CD4-positive, alpha-beta memory T cell (primary cell): ENCODE measurements around the gene TTC6. TPM values are rescaled to one million over a fixed set of nuclear protein-coding genes. Genes with fewer than 3 reads are reported as not detected.
A peak's percentile ranks its signal among the peaks of the same experiment; 100 is the strongest.

Experiments
- CTCF ChIA-PET: fragments of 350-600 bp; sonication (Branson Sonifier 250); formaldehyde crosslinking; loops from one replicate; lab custom pipeline; 2021; ENCODE audit warnings: inconsistent platforms; ENCODE audit not compliant: partially characterized antibody; lab: Charles Lee
- POLR2A ChIA-PET: fragments of 350-600 bp; sonication (Branson Sonifier 250); formaldehyde crosslinking; loops from one replicate; lab custom pipeline; 2021; ENCODE audit not compliant: partially characterized antibody; lab: Charles Lee
- DNase-seq, 5 donors: peaks; one replicate each; pipeline versions ENCODE4 v3.0.0 to v3.0.0-alpha.2; 2020 to 2022; ENCODE audit warnings: mixed read lengths in 1 of 5
- H3K27ac ChIP-seq: one replicate; pipeline ENCODE4 v1.7.0; 2013; ENCODE audit warnings: low read depth, low read length
- H3K27me3 ChIP-seq: 2 replicates; pipeline ENCODE4 v1.7.0; 2013; ENCODE audit warnings: mild to moderate bottlenecking, low read length, moderate library complexity; ENCODE audit not compliant: insufficient read depth
- H3K36me3 ChIP-seq: 2 replicates; pipeline ENCODE4 v1.7.0; 2013; ENCODE audit warnings: mild to moderate bottlenecking, low read length, moderate library complexity; ENCODE audit not compliant: insufficient read depth
- H3K4me1 ChIP-seq: 2 replicates; pipeline ENCODE4 v1.7.0; 2013; ENCODE audit warnings: mild to moderate bottlenecking, low read length, moderate library complexity; ENCODE audit not compliant: insufficient read depth
- H3K4me3 ChIP-seq, 2 donors: one replicate each; pipeline ENCODE4 v1.7.0; 2013; ENCODE audit warnings: low read length in 2 of 2, mild to moderate bottlenecking in 1 of 2
- H3K9me3 ChIP-seq, 2 donors: one replicate each; pipeline ENCODE4 v1.7.0; 2013; ENCODE audit warnings: low read length in 2 of 2, control low read depth in 1 of 2; ENCODE audit not compliant: control insufficient read depth in 1 of 2
- H3K27ac Mint-ChIP-seq, 7 donors: one replicate each; pipeline ENCODE4 v1.8.0; 2020 to 2021; ENCODE audit warnings: mixed read lengths in 7 of 7, mild to moderate bottlenecking in 6 of 7, inconsistent platforms in 3 of 7, moderate library complexity in 3 of 7
- H3K27me3 Mint-ChIP-seq, 2 donors: one replicate each; pipeline ENCODE4 v1.8.0; 2020 to 2021; ENCODE audit warnings: mixed read lengths in 2 of 2
- H3K36me3 Mint-ChIP-seq, 2 donors: one replicate each; pipeline ENCODE4 v1.8.0; 2020 to 2021; ENCODE audit warnings: mixed read lengths in 2 of 2, inconsistent platforms in 1 of 2, mild to moderate bottlenecking in 1 of 2
- H3K4me1 Mint-ChIP-seq, 4 donors: one replicate each; pipeline ENCODE4 v1.8.0; 2020 to 2021; ENCODE audit warnings: mixed read lengths in 4 of 4, mild to moderate bottlenecking in 1 of 4
- H3K4me3 Mint-ChIP-seq, 8 donors: one replicate each; pipeline ENCODE4 v1.8.0; 2020 to 2021; ENCODE audit warnings: mixed read lengths in 8 of 8, mild to moderate bottlenecking in 7 of 8, moderate library complexity in 6 of 8, inconsistent platforms in 3 of 8
- H3K9me3 Mint-ChIP-seq, 8 donors: one replicate each; pipeline ENCODE4 v1.8.0; 2020 to 2021; ENCODE audit warnings: mixed read lengths in 8 of 8, mild to moderate bottlenecking in 5 of 8, inconsistent platforms in 3 of 8, moderate library complexity in 1 of 8
- intact Hi-C: fragments of 100-400 bp; cut with micrococcal nuclease; formaldehyde crosslinking; loops from one replicate; pipeline ENCODE4 v1.15.1; 2023
- polyA plus RNA-seq, 2 donors: library from polyadenylated mRNA; unstranded; fragments of 300-500 nt; fragmentation: Illumina TruSeq; gene quantifications; one replicate each; pipeline ENCODE4 v1.2.3, GENCODE V29; 2021
- total RNA-seq, 2 experiments: library from RNA; stranded (reverse); gene quantifications; one replicate each; pipeline ENCODE4 v1.2.3, GENCODE V29; 2021

Gene TTC6
- total and polyA plus RNA-seq, 4 experiments from 2014 or later, result not detected

DNA sequence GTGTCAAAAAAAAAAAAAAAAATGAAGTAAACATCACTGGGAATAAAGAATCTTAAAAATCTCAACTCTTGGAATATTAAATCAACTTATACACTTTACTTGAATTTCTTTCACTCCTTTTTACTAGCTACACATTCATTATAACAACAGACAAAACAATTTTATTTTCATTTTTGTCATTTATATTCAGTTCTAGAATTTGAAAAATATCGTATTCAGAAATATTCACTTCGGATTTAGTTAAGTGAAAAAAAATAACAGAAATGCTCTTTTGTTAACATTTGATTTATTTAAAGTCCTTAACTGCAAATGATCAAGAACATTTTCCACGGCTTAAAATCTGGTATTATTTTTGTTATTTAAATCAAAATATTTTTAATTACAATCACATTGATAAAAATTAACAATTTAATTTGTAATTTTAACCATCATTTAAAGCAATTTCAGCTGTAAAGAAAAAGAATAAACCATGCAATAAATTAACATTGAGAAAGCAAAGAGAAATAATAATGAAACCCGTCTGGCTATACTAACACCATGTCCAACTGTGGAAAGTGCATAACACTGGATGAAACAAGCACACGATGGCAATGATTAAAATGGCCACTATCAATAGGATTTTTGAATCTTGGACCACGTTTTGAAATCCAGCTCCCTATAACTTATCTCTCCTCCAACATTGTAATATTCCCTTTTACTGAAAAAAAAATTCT, 5.6 kb upstream of the TTC6 start:
- H3K27ac Mint-ChIP-seq, result peak overlapping the region in 1 of 7 donors; percentile 22
- H3K27me3 ChIP-seq, result peaks cover 18% of the 10 kb centered on the region

DNA sequence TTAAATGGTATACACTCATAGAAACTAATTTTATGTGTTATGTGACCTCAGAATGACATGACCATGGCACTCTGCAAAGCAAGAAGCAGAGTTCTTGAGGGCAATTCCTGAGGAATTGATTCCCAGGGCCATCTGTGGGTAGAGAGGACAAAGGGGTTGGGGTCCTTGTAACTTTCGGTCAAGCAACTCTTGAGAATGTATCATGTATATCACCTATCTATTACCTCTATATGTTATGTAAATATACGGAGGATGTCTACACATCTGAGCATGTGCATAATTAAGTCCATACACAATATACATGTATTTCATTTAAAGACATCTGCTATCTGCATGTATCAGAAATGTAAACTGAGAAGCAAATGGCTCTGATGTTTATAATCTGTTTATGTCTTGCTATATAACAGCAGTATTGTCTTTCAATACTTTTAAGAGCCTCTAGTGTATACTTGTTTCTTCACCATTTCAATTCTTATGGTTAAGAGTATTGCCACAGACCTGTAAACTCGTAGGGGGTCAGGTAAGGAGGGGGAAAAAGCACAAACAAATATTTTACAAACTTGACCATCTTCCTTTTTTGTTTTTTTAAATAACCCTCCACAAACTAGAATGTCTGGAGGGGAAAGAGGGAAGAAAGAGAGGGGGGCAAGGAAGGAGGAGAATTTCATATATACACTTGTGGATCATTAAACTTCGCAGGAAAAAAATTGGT, 4.8 kb upstream of the TTC6 start:
- intact Hi-C loops, result no loop called here
- Histone ChIP-seq H3K27ac (no peak overlapping the region), H3K36me3 (no peaks in the 10 kb centered on the region), H3K27me3 (peaks cover 18% of the 10 kb centered on the region), H3K4me3 (no peak overlapping the region), H3K9me3 (no peaks in the 10 kb centered on the region), H3K4me1 (peaks cover 7% of the 10 kb centered on the region)
- peaks cover 57 to 60% of the 10 kb centered on the region in 2 donors for H3K27me3 Mint-ChIP-seq
- H3K9me3 Mint-ChIP-seq, result peaks cover 0 to 60% (median 33%) of the 10 kb centered on the region in 8 donors
- ChIA-PET CTCF (no interaction called here), POLR2A (no interaction called here)
- H3K4me1 Mint-ChIP-seq, result peaks cover 4 to 10% (median 6%) of the 10 kb centered on the region in 4 donors
- H3K4me3 Mint-ChIP-seq, result no peak overlapping the region
- no peak for DNase-seq
- peaks cover 4% of the 10 kb centered on the region in 2 donors for H3K36me3 Mint-ChIP-seq
- H3K27ac Mint-ChIP-seq, result peak overlapping the region in 1 of 7 donors; percentile 66

More for the DNA sequence above, 5.6 kb upstream of the TTC6 start:
- Histone ChIP-seq H3K4me1 (peaks cover 7% of the 10 kb centered on the region), H3K27ac (no peak overlapping the region), H3K9me3 (no peaks in the 10 kb centered on the region), H3K36me3 (no peaks in the 10 kb centered on the region), H3K4me3 (no peak overlapping the region)
- ChIA-PET POLR2A (no interaction called here), CTCF (no interaction called here)
- peaks cover 0 to 60% (median 36%) of the 10 kb centered on the region in 8 donors for H3K9me3 Mint-ChIP-seq
- peaks cover 58 to 64% of the 10 kb centered on the region in 2 donors for H3K27me3 Mint-ChIP-seq
- H3K4me3 Mint-ChIP-seq, result no peak overlapping the region
- H3K4me1 Mint-ChIP-seq, result peaks cover 3 to 8% (median 5%) of the 10 kb centered on the region in 4 donors
- intact Hi-C loops, result no loop called here
- DNase-seq, result no peak
- H3K36me3 Mint-ChIP-seq, result peaks cover 4% of the 10 kb centered on the region in 2 donors

DNA sequence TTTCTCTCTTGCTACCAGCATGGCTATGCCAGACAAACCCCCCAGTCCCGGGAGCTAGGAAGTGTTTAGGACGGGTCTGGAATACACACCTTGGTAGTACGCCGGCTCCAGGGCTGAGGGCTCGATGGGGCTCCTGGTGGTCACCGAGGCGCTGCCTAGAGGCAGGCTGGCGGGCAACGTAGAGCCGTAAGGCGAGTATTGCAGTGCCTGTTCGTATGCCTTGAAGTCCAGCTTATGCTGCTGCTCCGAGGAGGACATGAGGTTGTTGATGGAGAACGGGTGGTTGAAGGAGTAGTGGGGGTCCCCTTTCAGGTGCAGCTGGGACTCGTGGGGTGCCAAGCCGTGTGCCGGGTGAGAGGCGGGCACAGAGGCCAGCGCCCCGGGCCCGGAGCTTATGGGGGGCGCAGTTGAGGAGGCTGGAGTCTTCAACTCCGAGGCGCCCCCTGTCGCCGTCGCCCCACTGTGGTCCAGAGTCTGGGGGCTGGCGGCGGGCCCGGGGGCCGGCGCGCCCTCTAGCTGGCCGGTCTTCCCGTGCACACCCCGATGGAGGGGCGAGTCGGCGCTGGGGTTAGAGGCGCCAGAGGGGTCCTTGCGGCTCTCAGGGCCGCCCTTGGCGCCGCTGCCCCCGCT, 4.0 kb upstream of the TTC6 start:
- Mint-ChIP-seq H3K4me1 (peaks cover 7 to 18% (median 12%) of the 10 kb centered on the region in 4 donors), H3K9me3 (peaks cover 0 to 61% (median 35%) of the 10 kb centered on the region in 8 donors), H3K27me3 (peaks cover 57 to 61% of the 10 kb centered on the region in 2 donors), H3K4me3 (peak overlapping the region in 2 of 8 donors; percentile 25 to 43), H3K36me3 (peaks cover 4 to 7% of the 10 kb centered on the region in 2 donors), H3K27ac (peak overlapping the region in 2 of 7 donors; percentile 30 to 75)
- Histone ChIP-seq H3K9me3 (no peaks in the 10 kb centered on the region), H3K36me3 (no peaks in the 10 kb centered on the region), H3K4me1 (peaks cover 7% of the 10 kb centered on the region), H3K27me3 (peaks cover 20% of the 10 kb centered on the region), H3K27ac (no peak overlapping the region), H3K4me3 (no peak overlapping the region)
- intact Hi-C loops, result no loop called here
- ChIA-PET POLR2A (no interaction called here), CTCF (no interaction called here)
- no peak for DNase-seq

DNA sequence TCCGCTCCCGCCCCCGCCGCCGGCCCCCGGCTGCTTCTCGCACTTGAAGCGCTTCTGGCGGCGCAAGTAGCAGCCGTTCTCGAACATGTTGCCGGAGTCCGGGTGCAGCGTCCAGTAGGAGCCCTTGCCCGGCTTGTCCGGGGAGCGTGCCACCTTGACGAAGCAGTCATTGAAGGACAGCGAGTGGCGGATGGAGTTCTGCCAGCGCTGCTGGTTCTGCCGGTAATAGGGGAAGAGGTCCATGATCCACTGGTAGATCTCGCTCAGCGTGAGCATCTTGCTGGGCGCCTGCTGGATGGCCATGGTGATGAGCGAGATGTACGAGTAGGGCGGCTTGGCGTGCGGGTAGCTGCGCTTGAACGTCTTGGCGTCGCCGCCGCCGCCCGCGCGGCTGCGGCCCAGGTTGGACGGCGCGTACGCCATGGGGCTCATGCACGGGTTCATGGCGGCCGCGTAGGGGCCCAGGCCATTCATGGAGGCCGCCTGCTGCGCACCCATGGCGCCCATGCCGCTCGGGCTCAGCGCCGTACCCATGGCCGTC, 3.4 kb upstream of the TTC6 start:
- POLR2A ChIA-PET, result no interaction called here
- CTCF ChIA-PET, result no interaction called here
- H3K36me3 Mint-ChIP-seq, result peaks cover 4 to 8% of the 10 kb centered on the region in 2 donors
- H3K36me3 ChIP-seq, result no peaks in the 10 kb centered on the region
- H3K4me1 ChIP-seq, result peaks cover 7% of the 10 kb centered on the region
- peaks cover 0 to 59% (median 39%) of the 10 kb centered on the region in 8 donors for H3K9me3 Mint-ChIP-seq
- H3K27me3 Mint-ChIP-seq, result peaks cover 59 to 64% of the 10 kb centered on the region in 2 donors
- intact Hi-C loops, result no loop called here
- H3K4me3 ChIP-seq, result no peak overlapping the region
- peaks cover 10 to 21% (median 14%) of the 10 kb centered on the region in 4 donors for H3K4me1 Mint-ChIP-seq
- H3K27me3 ChIP-seq, result peaks cover 21% of the 10 kb centered on the region
- H3K27ac ChIP-seq, result no peak overlapping the region
- H3K4me3 Mint-ChIP-seq, result peak overlapping the region in 1 of 8 donors; percentile 21
- H3K27ac Mint-ChIP-seq, result no peak overlapping the region
- no peak for DNase-seq
- H3K9me3 ChIP-seq, result no peaks in the 10 kb centered on the region

DNA sequence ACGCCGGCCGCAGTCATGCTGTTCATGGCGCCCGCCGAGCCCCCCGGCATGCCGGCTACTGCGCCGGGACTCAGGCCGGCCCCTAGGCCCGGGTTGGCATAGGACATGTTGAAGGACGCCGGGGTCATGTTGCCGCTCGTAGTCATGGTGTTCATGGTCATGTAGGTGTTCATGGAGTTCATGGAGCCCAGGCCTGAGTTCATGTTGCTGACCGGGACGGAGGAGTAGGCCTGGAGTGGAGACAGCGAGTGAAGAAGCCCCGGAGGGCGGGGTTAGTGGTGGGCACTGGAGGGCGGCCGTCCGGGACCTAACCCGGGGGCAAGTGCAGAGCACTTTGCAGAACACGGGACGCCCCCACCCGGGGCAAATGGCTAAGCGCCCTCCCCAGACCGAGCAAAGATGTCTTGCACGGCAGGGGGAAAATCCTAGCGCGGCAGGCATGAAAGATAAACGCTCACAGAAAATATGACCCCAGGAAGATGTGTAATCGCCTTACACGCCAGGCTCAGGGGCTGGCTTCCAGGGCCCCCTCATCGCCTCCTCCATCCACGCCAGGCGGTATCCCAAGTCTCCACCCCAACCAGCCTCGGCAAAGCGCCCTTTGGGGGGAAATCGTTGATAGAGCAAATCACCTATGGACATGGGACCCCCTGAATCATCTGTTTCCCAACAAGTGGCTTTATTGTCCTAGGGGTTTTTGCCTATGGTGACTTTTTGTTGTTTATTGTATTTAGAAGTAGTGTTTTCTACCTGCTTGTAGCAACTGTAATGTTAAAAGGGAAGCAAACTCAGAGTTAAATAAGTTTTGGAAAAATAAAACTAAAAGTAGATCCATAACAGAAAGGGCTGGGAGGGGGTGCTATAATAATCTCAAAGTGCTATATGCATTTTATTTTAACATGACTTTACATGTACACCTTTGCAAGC, 2.7 kb upstream of the TTC6 start:
- no peak for DNase-seq
- H3K9me3 Mint-ChIP-seq, result peaks cover 0 to 53% (median 36%) of the 10 kb centered on the region in 8 donors
- Histone ChIP-seq H3K36me3 (no peaks in the 10 kb centered on the region), H3K27me3 (peaks cover 28% of the 10 kb centered on the region), H3K9me3 (no peaks in the 10 kb centered on the region), H3K4me1 (peaks cover 7% of the 10 kb centered on the region), H3K27ac (no peak overlapping the region), H3K4me3 (no peak overlapping the region)
- ChIA-PET CTCF (no interaction called here), POLR2A (no interaction called here)
- peaks cover 4 to 8% of the 10 kb centered on the region in 2 donors for H3K36me3 Mint-ChIP-seq
- peaks cover 60 to 61% of the 10 kb centered on the region in 2 donors for H3K27me3 Mint-ChIP-seq
- intact Hi-C loops, result no loop called here
- peak overlapping the region in 2 of 7 donors; percentile 3 to 68 for H3K27ac Mint-ChIP-seq
- peak overlapping the region in 2 of 8 donors; percentile 11 to 25 for H3K4me3 Mint-ChIP-seq
- peaks cover 12 to 21% (median 14%) of the 10 kb centered on the region in 4 donors for H3K4me1 Mint-ChIP-seq

DNA sequence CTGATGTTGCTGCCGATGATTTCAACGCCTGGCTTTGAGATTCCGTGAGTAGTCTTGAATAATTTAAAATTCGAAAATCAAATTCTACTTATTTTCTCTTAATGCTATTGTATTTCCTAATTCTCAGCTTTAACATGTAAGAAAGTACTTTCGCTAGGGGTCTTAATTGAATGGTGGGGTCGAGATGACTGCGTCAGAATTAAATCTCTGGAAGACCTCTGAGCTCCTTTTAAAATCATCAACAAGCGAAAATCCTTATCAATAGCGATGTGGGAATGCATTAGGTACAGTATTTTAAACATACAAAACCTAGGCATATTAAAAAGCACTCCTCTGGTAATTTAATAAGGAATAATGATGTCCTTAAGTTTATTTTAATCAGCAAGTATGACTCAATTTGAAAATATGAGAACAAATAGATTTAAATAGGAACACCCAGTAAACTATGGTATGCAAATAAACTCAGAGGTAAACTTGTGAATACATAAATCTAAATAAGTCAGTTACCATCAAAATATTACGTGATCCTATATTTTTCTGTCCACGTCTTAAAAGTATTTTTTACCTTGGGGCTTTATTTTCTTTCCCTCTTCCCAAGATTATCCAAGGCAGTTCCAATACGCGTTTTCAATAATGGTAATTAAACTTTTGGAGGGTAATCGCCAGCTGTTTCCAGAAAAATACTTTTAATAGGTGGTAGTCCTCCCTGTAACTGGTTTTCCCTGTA, 1.8 kb upstream of the TTC6 start:
- Histone ChIP-seq H3K4me3 (no peak overlapping the region), H3K36me3 (no peaks in the 10 kb centered on the region), H3K27me3 (peaks cover 34% of the 10 kb centered on the region), H3K4me1 (peaks cover 7% of the 10 kb centered on the region), H3K27ac (no peak overlapping the region), H3K9me3 (no peaks in the 10 kb centered on the region)
- DNase-seq, result no peak
- Mint-ChIP-seq H3K9me3 (peaks cover 0 to 49% (median 36%) of the 10 kb centered on the region in 8 donors), H3K4me3 (peak overlapping the region in 7 of 8 donors; percentile 24 to 85 (median 66)), H3K27me3 (peaks cover 57 to 58% of the 10 kb centered on the region in 2 donors), H3K27ac (peak overlapping the region in 1 of 7 donors; percentile 73), H3K36me3 (peaks cover 4 to 8% of the 10 kb centered on the region in 2 donors), H3K4me1 (peaks cover 12 to 24% (median 18%) of the 10 kb centered on the region in 4 donors)
- POLR2A ChIA-PET, result no interaction called here
- CTCF ChIA-PET, result no interaction called here
- intact Hi-C loops, result no loop called here
